Endothelial cell (in vitro differentiated cells): ENCODE data around the gene CACNA1B. TPM values are rescaled to one million over a fixed set of nuclear protein-coding genes. Genes with fewer than 3 reads are reported as not detected.

Experiments
- DNase-seq: peaks from one replicate; pipeline ENCODE4 v3.0.0; 2021; ENCODE audit warnings: low spot score
- H3K27ac Mint-ChIP-seq: one replicate; pipeline ENCODE4 v1.8.0; 2021; ENCODE audit warnings: mixed read lengths, inconsistent platforms; ENCODE audit not compliant: unreplicated experiment
- H3K27me3 Mint-ChIP-seq: one replicate; pipeline ENCODE4 v1.8.0; 2021; ENCODE audit warnings: mild to moderate bottlenecking, moderate library complexity, mixed read lengths, inconsistent platforms; ENCODE audit not compliant: unreplicated experiment
- H3K36me3 Mint-ChIP-seq: one replicate; pipeline ENCODE4 v1.8.0; 2021; ENCODE audit warnings: mild to moderate bottlenecking, low read depth, mixed read lengths, inconsistent platforms; ENCODE audit not compliant: unreplicated experiment
- H3K4me1 Mint-ChIP-seq: one replicate; pipeline ENCODE4 v1.8.0; 2021; ENCODE audit warnings: mild to moderate bottlenecking, mixed read lengths, inconsistent platforms; ENCODE audit not compliant: unreplicated experiment
- H3K4me3 Mint-ChIP-seq: one replicate; pipeline ENCODE4 v1.8.0; 2021; ENCODE audit warnings: mild to moderate bottlenecking, mixed read lengths, inconsistent platforms; ENCODE audit not compliant: unreplicated experiment
- H3K9me3 Mint-ChIP-seq: one replicate; pipeline ENCODE4 v1.8.0; 2021; ENCODE audit warnings: mixed read lengths, inconsistent platforms; ENCODE audit not compliant: unreplicated experiment
- CTCF ChIP-seq: fragments of 200-600 bp; sonication (generic); IDR thresholded peaks from one replicate; pipeline ENCODE4 v1.5.0; 2021; ENCODE audit warnings: antibody characterized with exemption; ENCODE audit not compliant: unreplicated experiment
- total RNA-seq: library from RNA; stranded (reverse); fragmentation: NEBNext Ultra II Directional; extraction: Animal tissue kit (Norgen Biotek cat#: 25700); gene quantifications from one replicate; pipeline ENCODE4 v1.2.1, GENCODE V29; 2021; ENCODE audit not compliant: unreplicated experiment

CACNA1B gene
- total RNA-seq, 1 donor from 2014 or later: 2.0 TPM

GRCh38 chr9:138050472-138051330 is 173.1 kb downstream of the CACNA1B start:
- TF ChIP-seq CTCF: no peak
- H3K36me3 Mint-ChIP-seq: peaks cover 7% of the 10 kb centered on the region
- no peaks in the 10 kb centered on the region for H3K9me3 Mint-ChIP-seq
- DNase-seq: no peak
- peak overlapping the region; percentile 70 for H3K27ac Mint-ChIP-seq
- H3K27me3 Mint-ChIP-seq: peaks cover 10% of the 10 kb centered on the region
- no peak overlapping the region for H3K4me3 Mint-ChIP-seq
- peaks cover 23% of the 10 kb centered on the region for H3K4me1 Mint-ChIP-seq

- Mint-ChIP-seq H3K4me1 (peaks cover 23% of the 10 kb centered on the region), H3K4me3 (no peak overlapping the region), H3K36me3 (peaks cover 7% of the 10 kb centered on the region), H3K9me3 (no peaks in the 10 kb centered on the region), H3K27me3 (peaks cover 10% of the 10 kb centered on the region), H3K27ac (peak overlapping the region; percentile 70)
- no peak for DNase-seq
- TF ChIP-seq CTCF: no peak
These were observed 174.2 kb downstream of the CACNA1B start for GRCh38 chr9:138051586-138052321.

GRCh38 chr9:138052322-138052615 is 174.7 kb downstream of the CACNA1B start:
- Mint-ChIP-seq H3K9me3 (no peaks in the 10 kb centered on the region), H3K4me3 (no peak overlapping the region), H3K4me1 (peaks cover 23% of the 10 kb centered on the region), H3K27me3 (peaks cover 9% of the 10 kb centered on the region), H3K36me3 (peaks cover 9% of the 10 kb centered on the region), H3K27ac (no peak overlapping the region)
- DNase-seq: no peak
- TF ChIP-seq CTCF: no peak

- no peak overlapping the region for H3K27ac Mint-ChIP-seq
- TF ChIP-seq CTCF: no peak
- H3K36me3 Mint-ChIP-seq: peaks cover 12% of the 10 kb centered on the region
- H3K4me1 Mint-ChIP-seq: peaks cover 23% of the 10 kb centered on the region
- H3K27me3 Mint-ChIP-seq: peaks cover 8% of the 10 kb centered on the region
- no peak for DNase-seq
- no peak overlapping the region for H3K4me3 Mint-ChIP-seq
- no peaks in the 10 kb centered on the region for H3K9me3 Mint-ChIP-seq
These were observed 175.2 kb downstream of the CACNA1B start for GRCh38 chr9:138052635-138053320.
